ENCODE data around the gene SCNN1G.

DNA sequence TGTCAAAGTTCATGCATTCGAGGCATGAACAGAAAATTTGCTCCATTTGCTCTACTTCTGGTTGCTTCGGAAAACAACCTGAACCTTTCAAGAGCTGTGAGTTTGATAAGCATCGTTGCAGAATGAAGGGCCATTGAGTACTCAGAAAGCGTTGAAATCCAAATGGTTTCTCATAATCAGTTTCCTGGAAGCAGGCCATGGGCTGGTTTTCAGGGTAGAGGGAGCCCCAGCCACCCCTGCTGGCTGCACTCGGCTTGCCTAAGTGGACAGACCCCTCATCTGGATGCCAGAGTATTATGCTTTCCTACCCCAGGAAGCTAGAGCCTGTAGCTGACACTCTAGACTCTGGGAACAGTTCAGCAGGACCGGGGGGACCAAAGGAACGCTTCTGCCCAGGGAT is 24.4 kb downstream of the SCNN1G start:
- no peak for TF ChIP-seq EP300 (IDR thresholded peaks at IDR 0.05; ENCODE audit: borderline replicate concordance)
- TF ChIP-seq CEBPB (IDR thresholded peaks at IDR 0.05), result no peak
- TF ChIP-seq RAD21 (IDR thresholded peaks at IDR 0.05; ENCODE audit: low read depth), result no peak
- no peak for TF ChIP-seq TEAD4 (IDR thresholded peaks at IDR 0.05)
- TF ChIP-seq ZBTB7A (IDR thresholded peaks at IDR 0.05; ENCODE audit: low read depth), result no peak
- TF ChIP-seq FOXM1 (IDR thresholded peaks at IDR 0.05; ENCODE audit: borderline replicate concordance, low read depth), result no peak
- no peak for TF ChIP-seq TCF12 (IDR thresholded peaks at IDR 0.05; ENCODE audit: low read depth)
- TF ChIP-seq, protein P1, sequence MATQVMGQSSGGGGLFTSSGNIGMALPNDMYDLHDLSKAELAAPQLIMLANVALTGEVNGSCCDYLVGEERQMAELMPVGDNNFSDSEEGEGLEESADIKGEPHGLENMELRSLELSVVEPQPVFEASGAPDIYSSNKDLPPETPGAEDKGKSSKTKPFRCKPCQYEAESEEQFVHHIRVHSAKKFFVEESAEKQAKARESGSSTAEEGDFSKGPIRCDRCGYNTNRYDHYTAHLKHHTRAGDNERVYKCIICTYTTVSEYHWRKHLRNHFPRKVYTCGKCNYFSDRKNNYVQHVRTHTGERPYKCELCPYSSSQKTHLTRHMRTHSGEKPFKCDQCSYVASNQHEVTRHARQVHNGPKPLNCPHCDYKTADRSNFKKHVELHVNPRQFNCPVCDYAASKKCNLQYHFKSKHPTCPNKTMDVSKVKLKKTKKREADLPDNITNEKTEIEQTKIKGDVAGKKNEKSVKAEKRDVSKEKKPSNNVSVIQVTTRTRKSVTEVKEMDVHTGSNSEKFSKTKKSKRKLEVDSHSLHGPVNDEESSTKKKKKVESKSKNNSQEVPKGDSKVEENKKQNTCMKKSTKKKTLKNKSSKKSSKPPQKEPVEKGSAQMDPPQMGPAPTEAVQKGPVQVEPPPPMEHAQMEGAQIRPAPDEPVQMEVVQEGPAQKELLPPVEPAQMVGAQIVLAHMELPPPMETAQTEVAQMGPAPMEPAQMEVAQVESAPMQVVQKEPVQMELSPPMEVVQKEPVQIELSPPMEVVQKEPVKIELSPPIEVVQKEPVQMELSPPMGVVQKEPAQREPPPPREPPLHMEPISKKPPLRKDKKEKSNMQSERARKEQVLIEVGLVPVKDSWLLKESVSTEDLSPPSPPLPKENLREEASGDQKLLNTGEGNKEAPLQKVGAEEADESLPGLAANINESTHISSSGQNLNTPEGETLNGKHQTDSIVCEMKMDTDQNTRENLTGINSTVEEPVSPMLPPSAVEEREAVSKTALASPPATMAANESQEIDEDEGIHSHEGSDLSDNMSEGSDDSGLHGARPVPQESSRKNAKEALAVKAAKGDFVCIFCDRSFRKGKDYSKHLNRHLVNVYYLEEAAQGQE (IDR thresholded peaks at IDR 0.05; ENCODE audit: low read depth), result no peak
- no peak for TF ChIP-seq CREB1 (IDR thresholded peaks at IDR 0.05; ENCODE audit: low read depth)
- TF ChIP-seq, protein P2, sequence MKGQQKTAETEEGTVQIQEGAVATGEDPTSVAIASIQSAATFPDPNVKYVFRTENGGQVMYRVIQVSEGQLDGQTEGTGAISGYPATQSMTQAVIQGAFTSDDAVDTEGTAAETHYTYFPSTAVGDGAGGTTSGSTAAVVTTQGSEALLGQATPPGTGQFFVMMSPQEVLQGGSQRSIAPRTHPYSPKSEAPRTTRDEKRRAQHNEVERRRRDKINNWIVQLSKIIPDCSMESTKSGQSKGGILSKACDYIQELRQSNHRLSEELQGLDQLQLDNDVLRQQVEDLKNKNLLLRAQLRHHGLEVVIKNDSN (IDR thresholded peaks at IDR 0.05), result no peak
- TF ChIP-seq, protein P3, sequence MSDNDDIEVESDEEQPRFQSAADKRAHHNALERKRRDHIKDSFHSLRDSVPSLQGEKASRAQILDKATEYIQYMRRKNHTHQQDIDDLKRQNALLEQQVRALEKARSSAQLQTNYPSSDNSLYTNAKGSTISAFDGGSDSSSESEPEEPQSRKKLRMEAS (IDR thresholded peaks at IDR 0.05), result no peak
- TF ChIP-seq EGR1 (IDR thresholded peaks at IDR 0.05), result no peak
- no peak for TF ChIP-seq TAF1 (IDR thresholded peaks at IDR 0.05; ENCODE audit: low read depth)

All from Ishikawa (cell line).